CD4-positive, alpha-beta T cell treated with Interleukin-6 at 100 ng/mL for 8 hours (primary cell): ENCODE measurements around the gene KRT15.
"Not testable (repeated sequence)": the region's sequence is repeated elsewhere in the genome, so short reads cannot be mapped to it uniquely, and the experiment has no call there.

Experiments
- DNase-seq: peaks from one replicate; pipeline ENCODE4 v3.0.0-alpha.2; 2020; ENCODE audit warnings: mixed read lengths, low spot score

The KRT15 gene

DNA sequence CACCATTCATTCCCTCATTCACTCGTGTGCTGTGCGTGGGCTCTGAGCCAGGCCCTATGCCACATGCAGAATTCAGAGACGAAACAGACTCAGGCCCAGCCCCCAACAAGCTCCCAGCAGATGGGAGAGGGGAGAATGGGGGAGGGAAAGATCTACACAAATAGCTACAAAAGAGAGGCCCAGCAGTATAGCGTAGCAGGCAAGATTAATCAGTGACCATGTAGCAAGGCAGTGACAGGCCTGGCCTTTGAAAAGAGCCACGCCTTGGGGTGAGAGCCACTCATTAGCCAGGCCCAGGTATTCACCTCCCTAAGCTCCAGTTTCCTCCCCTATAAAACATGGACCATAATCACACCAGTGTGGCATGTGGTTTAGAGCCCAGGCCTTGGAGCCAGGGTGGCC is 25.8 kb upstream of the KRT15 start:
- no peak for DNase-seq

DNA sequence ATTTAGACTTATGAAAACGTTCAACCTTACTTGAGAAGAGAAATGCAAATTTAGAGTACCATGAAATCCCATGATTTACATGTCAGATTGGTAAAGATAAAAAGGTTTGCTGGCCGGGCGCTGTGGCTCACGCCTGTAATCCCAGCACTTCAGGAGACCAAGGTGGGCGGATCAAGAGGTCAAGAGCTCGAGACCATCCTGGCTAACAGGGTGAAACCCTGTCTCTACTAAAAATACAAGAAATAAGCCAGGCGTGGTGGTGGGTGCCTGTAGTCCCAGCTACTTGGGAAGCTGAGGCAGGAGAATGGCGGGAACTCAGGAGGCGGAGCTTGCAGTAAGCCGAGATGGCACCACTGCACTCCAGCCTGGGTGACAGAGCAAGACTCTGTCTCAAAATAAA is 24.1 kb upstream of the KRT15 start:
- DNase-seq = not testable (repeated sequence)

DNA sequence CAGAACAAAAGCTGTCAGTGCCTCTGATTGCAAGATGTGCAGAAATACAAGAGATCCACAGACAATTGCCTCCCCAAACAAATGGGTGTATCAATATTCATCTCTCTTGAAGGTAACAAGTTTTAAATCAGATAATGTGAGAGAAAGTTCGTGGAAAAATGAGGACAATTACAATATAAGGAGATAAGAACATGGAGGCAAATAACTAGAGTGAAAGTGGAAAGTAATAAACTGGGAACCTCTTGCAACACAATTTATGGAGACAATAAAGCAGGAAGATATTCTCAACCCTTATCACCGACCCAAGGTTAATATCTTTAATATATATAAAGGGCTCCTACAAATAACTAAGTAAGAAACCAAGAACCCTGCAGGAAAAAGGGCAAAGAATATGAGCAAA is 23.7 kb upstream of the KRT15 start:
- DNase-seq = no peak

DNA sequence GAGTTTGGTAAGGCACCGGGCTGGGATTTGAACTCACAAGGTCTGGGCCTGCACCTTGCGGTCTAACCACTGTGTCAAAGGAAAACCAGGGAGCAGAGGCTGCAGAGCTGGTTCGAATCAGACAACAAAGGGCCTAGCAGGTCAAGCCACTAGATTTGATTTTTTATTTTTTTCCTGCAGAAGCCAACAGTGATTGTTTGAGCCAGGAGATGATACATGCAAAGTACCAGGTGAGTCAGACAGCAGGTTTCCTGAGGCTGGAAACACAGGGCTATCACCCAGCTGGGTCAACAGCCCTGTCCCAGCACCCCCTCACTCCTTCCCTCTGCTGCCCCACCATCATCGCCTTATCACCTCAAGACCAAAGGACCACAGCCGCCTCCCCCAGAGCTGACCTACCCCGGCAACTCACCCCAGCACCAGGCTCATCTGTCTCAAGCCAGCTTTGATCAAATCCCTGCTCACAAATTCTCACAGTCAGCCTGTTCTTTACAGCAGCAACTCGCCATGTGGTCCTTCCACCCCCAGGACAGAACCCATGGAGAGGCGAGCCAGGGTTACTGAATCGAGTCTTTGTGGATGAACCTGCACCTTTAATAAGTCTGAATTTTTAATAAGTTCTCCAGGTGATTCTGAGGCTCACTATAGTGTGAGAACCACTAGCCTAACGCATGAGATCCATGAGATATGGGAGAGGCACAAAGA is 22.4 kb upstream of the KRT15 start:
- no peak for DNase-seq

DNA sequence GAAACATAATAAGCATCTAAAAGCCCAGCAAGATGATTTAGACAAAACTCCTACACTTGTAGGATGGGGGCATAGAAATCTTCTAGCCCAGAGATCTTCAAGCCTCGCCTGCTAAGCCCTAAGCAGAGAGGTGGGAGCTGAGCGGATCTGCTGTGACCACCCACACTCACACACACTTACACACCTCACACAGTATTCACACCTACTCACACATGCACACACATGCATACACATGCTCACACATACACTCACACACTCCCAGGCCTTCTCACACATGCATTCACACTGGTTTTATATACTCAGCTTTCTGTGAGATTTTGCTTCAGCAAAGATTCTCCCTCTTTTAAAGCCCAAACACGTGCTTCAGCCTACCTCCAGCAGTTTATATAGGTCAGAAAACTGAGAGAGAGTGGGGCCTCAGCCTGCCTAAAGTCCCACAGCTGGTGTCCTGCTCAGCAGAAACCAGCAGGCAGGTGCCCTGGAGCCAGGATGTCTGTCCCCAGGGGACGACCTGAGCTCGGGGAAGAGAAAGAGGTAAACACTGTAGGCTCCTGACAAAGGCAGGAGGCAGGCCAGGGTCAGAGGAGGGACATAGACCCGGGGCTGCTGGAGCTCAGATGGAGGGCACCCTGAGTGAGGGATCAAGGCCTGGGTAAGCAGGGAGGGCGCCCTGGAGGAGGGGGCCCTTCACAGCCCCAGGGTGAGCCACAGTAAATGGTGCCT is 21.4 kb upstream of the KRT15 start:
- DNase-seq = no peak

DNA sequence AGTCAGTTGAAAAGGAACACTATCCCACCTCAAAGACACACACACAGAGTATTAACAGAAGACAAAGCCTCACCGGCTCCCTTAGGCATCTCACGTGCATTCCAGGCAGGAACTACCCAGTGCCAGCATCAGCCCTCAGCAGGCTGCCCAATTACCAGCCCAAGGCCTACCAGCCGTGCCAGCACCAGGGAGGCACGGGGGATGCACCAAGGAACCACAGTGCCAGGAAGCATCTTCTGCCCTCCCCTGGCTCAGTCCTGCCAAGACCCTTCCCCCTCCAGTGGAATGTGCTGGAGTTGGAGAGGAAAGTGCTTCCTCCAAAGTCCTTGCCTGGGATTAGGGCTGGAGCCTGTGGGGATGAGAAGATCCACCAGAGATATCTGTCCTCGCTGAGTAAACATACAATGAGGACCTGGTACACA is 20.4 kb upstream of the KRT15 start:
- no peak for DNase-seq

DNA sequence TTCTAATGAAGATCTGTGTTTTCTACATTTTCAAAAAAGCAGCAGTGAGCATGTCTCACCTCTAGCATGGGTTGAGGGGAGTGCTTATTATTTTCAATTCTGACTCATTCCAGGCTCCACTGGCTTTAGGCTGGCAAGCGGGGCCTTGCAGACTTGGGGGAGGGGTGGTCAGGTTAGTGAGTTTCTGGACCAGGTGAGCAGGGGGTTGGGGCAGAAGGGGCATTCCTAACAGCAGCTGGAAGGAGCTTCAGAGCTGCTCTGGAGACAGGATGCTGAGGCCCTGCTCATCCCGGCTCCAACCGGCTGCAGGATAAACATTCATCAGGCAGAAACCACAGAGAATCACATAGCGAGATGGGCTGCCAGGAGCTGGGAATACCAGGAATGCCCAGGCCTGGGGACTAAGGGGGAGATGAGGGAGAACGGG is 19.9 kb upstream of the KRT15 start:
- DNase-seq = no peak

DNA sequence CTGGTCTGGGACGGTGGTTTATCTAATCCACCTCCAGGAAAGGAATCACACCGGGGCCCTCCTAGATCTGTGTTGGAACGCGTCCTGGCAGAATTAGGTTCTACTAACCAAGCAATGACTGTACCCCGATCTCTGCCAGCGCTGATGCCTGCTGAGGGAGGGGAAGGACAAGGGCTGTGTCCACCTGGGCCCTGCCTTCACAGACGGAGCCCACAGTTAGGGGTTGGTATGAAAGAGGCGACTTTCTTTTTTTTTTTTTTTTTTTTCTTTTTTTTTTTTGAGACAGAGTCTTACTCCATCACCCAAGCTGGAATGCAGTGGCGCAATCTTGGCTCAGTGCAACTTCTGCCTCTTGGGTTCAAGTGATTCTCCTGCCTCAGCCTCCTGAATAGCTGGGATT is 19.3 kb upstream of the KRT15 start:
- DNase-seq = no peak

DNA sequence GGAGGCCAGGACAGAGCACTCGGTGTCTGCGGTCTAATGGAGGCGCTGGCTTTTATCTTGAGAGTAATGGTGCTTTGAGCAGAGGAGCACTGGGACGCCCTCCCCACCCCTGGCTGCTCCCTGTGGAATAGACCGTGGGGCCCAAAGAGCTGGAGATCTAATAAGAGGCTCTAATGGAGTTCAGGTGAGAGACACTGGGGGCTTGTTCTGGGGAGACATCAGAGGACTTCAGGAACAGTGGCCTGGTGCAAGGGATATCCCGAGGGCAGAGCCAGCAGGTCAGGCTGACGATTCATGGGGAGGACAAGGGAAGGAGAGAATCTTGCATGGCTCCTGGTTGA is 18.9 kb upstream of the KRT15 start:
- DNase-seq = no peak

DNA sequence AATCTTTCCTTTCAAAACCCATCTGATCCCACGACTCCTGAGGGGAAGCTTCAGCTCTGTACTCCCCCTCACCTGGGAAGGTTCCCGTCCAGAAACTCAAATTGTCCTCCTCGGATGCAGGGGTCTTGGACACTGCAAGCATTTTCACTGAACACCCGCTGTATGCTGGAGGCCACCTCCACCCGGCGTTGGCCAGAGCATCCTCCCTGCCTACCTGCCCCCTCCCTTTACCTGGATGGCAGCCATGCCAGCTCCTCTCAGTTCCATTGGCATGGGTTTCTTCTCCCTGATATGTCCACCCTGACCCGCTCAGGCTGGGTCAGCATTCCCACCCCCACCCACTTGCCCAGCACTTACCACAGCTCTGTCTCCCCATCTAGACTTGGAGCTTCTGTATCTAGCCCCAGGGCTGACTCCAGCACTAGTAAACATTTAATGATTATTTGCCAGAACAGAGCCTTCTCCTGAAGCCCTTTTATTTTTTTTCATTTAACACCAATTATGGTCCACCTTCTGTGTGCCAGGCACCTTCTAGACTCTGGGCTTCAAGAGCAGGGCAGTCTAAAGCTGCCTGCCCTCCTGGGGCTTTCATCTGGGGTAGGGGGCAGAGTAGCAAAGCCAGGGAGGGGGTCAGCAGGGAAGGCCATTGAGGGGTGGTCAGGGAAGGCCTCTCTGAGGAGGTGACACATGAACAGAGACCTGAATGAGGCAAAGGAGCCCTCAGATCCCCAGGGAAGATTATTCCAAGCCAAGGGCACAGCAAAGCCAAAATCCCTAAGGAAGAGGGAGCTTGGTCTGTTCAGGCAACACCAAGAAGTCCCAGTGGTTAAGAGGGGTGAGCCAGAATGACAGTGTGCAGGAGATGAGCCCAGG is 18.3 kb upstream of the KRT15 start:
- no peak for DNase-seq

DNA sequence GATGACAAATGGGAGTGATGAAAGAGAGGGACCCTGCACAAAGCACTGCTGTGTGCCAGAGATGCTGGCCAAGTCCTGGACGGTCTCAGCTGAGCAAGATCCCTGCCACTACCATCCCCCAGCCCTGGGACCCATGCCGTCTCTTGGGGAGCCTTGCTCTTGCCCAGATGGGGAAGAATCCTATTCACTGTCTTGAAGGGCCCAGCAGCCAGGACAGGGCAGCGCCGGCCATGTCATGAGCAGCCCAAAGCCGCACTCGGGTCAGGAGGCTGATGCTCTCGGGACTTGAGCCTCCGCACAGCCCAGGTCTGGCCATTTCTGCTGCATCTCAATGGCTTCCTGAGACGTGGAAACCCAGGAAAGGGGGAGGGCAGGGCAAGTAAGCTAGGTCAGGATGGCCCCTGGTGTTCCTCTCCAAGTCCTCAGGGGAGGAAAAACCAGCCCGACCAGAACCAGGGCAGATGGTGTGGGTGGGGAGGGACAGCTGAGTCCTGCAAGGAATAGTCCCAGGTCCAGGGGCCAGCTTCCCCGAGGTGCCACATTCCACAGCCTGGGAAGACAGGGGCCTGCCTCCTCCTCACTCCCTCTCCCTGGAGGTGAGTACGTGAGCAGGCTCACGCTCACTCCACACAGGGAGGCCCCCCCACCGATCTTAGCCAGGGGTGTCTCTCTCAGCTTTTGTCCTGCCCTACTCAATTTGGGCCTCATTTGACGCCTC is 17.2 kb upstream of the KRT15 start:
- DNase-seq = no peak

DNA sequence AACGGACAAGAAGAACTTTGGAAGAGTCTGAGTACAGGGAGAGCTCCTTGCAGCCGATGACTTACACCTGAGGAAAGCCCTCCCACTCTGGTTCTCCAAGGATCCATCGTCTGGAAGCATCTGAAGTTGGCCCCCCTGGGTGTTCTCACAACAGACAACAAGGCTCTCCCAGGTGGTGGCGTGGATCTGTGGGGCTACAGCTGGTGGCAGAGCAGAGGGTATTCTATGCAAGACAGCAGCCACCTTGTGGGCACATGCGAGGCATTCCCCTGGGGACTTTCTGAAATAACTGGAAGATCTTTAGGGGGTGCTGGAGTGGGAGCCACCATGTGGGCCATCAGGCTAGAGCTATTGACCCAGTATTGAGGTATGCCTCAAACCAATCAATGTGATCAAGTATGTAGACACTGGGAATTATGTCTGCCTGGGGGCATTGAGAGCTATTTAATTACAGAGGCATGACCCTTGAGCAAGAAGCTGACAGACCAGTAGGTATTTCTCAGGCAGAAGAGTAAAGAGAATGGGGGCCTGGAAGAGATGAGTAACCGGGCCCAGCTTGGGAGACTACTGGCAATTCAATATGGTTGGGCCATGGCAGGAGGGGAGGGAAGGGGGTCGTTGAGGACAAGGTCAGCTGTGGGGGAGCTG is 16.3 kb upstream of the KRT15 start:
- no peak for DNase-seq

DNA sequence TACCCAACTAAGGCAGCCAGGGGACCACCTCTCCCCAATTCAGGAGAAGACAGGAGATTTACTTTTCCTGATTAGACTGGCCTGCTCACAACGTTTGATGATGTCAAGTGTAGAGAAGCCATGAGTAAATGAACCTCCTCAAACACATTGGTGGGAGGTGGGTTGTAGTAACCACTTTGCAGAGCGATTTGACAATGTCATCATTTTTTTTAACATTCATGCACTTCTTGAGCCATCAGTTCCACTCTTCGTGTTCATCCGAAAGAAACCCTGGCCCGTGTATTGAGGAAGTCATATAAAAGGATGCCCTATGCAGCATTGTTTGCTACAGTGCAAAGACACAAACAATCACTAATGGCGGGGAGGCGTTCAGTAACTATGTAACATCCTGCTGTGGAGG is 14.9 kb upstream of the KRT15 start:
- DNase-seq = no peak

DNA sequence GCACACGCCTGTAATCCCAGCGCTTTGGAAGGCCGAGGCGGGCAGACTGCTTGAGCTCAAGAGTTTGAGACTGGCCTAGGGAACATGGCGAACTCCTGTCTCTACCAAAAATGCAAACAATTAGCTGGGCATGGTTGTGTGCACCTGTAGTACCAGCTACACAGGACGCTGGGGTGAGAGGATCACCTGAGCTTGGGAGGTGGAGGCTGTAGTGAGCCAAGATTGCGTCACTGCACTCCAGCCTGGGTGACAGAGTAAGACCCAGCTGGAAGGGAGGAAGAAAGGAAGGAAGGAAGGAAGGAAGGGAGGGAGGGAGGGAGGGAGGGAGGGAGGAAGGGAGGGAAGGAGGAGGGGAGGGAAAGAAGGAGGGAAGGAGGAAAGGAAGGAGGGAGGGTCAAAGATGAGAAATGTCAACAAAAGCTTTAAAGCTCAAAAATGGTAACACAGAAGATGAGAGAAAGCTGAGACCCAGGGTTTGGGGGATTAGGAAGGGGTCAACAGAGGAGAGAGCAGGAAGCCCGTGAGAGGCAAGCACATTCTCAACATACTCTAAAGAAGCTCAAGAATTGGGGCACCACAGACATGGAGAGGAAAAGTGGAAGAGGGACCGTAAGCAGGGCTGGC is 14.4 kb upstream of the KRT15 start:
- no peak for DNase-seq

DNA sequence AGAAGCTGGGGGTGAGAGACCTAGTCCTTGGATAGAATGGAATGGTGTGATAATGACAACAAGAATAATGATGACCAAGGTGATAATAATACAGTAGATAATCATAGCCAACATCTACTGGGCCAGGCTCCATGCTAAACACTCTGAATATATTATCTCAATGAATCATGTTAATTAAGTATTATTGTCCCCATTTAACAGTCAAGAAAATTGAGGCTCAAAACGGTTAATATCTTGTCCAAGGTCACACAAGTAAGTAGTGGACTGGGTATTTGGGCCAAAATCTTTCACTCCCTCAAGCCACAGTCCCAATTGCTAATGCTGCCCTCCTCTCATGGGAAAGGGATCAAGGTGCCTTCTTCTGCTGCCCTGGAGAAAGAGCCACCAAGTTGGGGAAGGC is 13.3 kb upstream of the KRT15 start:
- no peak for DNase-seq

DNA sequence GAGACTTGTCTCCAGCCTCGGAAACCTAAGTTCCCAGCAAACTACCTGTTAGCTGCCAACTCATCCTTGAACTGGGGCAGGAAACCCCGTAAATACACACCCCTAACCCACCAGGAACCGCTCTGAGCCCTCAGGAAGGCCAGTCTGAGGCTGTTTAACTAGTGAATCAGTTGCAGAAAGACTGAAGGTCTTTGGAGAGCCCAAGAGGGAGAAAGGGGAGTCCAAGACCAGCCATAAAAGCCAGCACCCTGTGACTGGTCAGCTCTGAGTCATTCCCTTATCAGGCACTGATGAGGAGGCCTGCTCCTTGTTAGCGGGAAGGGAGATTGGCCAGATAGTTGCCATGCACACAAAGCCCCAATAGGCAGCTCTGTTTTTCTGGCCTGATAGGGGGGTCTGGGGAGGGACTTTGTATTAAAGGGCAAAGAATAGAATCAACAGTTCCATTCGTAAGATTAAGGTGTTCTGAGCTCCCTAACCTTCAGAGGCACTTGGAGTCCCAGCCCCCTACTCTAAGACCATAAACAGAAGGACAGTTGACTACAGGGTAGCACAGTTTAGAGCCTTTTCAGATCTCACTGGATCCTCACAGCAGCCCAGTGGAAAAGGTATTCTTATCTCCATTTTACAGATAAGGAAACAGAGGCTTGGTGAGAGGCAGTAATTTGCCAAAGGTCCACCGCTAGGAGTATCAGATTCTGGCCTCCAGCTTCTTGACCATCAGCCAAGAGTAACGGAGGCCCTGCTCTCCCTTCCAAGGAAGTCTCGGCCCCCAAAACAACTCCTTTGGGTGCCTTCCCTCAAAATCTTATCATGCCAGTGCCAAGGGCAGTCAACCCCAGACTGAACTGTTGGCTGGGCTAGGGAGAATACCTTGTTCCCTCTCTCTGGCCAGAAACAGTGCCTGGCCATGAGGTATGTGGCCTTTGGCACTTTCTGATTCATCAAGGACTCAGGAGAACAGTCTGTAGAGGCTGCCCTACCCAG is 11.7 kb upstream of the KRT15 start:
- no peak for DNase-seq

DNA sequence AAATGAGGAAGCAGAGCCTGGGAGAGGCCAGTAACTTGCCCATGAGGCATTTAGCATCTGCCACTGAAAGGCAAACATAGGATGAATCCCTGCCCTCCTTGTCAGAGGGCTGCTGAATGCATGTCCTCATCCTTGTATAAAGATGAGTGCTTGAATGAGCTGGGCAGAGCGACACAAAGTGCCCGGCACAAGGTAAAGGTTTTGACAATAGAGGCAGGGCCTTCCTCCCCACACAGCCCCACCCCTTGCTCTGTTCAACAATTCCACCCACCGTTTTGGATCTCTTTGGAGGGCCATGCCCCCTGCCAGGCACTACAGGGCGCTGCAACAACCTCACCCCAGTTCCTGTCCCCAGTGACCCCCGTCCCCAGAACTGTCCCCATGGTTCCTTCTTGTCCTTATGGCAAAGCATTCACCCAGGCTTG is 10.8 kb upstream of the KRT15 start:
- no peak for DNase-seq

DNA sequence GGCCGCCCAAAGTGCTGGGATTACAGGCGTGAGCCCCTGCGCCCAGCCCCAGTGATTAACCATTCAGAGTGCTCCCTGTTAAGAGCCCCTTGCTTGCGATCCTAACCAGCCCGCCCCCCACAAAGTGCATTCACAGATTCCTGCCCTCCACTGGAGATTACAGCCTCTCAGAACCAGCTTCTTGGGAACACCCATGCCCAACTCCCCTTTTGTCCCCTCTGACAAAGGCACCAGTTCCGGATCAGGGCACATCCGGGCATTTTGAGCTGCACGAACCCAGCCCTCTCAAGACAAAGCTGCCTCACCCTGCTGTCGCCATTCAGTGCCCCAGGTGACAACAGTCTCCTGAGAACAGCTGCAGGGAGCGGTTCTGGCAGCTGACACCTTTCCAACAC is 10.3 kb upstream of the KRT15 start:
- no peak for DNase-seq

DNA sequence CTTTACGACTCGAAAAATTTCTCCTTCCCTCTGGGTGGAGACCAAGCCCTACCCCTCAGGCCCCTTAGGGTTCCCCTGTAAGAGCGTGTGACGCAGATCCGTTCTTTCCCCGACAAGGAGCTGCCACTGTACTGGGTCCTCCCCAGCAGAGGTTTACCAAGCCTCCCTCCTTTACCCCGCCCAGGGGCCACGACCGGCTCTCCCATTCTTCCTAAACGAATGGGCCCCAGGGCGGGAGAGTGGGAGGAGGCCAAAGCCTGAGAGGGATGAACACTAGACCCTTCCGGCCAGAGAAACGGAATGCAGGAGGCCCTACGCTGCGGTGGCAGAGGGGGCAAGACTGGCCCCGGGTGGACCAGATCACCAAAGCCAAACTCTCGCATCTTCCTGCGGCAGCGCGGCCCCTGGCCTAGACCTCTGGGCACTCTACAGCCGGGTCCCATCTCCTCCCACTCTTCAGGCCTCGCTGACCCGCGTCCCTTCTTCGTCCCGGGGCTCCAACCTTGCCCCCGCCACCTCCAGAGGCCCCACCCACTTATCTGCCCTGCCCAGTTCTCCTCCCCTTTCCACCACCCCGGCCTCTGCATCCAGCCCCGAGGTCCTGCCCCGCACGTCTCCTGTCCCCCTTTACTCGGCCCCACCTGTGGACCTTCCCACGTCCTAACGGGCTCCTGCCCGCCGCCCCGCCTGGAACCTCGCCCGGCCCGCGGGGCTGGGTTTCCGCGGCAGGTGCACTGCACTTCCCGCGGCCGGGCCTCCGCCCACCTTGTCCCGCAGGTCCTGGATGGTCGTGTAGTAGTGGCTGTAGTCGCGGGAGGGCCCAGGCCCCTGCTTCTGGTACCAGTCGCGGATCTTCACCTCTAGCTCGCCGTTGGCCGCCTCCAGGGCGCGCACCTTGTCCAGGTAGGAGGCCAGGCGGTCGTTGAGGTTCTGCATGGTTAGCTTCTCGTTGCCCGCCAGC is 8.7 kb upstream of the KRT15 start:
- DNase-seq = no peak
